Panc1 (cell line): ENCODE measurements around the gene GPA33.

ENCODE experiments used
- POLR2AphosphoS5 ChIP-seq: IDR thresholded peaks from 2 replicates; pipeline ENCODE4 v1.6.1; 2012; ENCODE audit warnings: mild to moderate bottlenecking, low read depth, low read length, moderate library complexity
- SIN3A ChIP-seq: IDR thresholded peaks from 2 replicates; pipeline ENCODE4 v1.6.1; 2012; ENCODE audit warnings: low read depth, mild to moderate bottlenecking, low read length, moderate library complexity, borderline replicate concordance; ENCODE audit not compliant: insufficient read depth
- TF ChIP-seq, protein P1 (sequence below): fragments of 450-650 bp; IDR thresholded peaks from 2 replicates; pipeline ENCODE4 v1.5.1; 2017; ENCODE audit warnings: mild to moderate bottlenecking
- TF ChIP-seq, protein P2 (sequence below), 2 experiments: IDR thresholded peaks; 2 replicates each; pipeline ENCODE4 v1.6.1; 2011 to 2012; ENCODE audit warnings: low read depth in 2 of 2, control low read depth in 1 of 2, low read length in 1 of 2, mild to moderate bottlenecking in 1 of 2, moderate library complexity in 1 of 2; ENCODE audit not compliant: insufficient read depth in 1 of 2

DNA sequence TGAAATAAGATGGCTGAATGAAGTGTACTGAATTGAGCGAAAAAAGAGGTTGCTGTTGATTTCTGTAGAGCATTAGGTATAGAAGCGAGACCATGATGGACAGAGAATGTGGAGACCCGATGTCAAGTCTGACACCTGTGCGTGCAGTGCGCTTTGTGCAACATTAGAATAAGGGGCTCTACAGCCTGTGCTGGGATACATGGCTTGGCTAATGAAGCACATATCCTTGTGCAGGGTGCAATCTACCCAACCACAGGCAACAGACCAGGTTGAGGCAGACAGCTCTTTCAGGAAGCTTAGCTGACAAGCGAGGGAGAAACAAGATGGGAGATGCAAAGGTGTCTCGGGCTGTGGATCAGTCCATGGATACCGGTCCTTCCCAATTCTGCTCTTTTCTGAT is 18.9 kb downstream of the GPA33 start:
- TF ChIP-seq POLR2AphosphoS5, result no peak
- TF ChIP-seq, protein P1, sequence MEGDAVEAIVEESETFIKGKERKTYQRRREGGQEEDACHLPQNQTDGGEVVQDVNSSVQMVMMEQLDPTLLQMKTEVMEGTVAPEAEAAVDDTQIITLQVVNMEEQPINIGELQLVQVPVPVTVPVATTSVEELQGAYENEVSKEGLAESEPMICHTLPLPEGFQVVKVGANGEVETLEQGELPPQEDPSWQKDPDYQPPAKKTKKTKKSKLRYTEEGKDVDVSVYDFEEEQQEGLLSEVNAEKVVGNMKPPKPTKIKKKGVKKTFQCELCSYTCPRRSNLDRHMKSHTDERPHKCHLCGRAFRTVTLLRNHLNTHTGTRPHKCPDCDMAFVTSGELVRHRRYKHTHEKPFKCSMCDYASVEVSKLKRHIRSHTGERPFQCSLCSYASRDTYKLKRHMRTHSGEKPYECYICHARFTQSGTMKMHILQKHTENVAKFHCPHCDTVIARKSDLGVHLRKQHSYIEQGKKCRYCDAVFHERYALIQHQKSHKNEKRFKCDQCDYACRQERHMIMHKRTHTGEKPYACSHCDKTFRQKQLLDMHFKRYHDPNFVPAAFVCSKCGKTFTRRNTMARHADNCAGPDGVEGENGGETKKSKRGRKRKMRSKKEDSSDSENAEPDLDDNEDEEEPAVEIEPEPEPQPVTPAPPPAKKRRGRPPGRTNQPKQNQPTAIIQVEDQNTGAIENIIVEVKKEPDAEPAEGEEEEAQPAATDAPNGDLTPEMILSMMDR, result no peak
- TF ChIP-seq SIN3A, result no peak
- TF ChIP-seq, protein P2, sequence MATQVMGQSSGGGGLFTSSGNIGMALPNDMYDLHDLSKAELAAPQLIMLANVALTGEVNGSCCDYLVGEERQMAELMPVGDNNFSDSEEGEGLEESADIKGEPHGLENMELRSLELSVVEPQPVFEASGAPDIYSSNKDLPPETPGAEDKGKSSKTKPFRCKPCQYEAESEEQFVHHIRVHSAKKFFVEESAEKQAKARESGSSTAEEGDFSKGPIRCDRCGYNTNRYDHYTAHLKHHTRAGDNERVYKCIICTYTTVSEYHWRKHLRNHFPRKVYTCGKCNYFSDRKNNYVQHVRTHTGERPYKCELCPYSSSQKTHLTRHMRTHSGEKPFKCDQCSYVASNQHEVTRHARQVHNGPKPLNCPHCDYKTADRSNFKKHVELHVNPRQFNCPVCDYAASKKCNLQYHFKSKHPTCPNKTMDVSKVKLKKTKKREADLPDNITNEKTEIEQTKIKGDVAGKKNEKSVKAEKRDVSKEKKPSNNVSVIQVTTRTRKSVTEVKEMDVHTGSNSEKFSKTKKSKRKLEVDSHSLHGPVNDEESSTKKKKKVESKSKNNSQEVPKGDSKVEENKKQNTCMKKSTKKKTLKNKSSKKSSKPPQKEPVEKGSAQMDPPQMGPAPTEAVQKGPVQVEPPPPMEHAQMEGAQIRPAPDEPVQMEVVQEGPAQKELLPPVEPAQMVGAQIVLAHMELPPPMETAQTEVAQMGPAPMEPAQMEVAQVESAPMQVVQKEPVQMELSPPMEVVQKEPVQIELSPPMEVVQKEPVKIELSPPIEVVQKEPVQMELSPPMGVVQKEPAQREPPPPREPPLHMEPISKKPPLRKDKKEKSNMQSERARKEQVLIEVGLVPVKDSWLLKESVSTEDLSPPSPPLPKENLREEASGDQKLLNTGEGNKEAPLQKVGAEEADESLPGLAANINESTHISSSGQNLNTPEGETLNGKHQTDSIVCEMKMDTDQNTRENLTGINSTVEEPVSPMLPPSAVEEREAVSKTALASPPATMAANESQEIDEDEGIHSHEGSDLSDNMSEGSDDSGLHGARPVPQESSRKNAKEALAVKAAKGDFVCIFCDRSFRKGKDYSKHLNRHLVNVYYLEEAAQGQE (IDR thresholded peaks at IDR 0.05; ENCODE audit: insufficient read depth in 1 of 2, low read depth in 2 of 2, low read length in 1 of 2), result no peak
